ENCODE data around the gene SNX8.
"Not testable (repeated sequence)": the region's sequence is repeated elsewhere in the genome, so short reads cannot be mapped to it uniquely, and the experiment has no call there.

Gene SNX8

GRCh38 chr7:2325162-2325561, 10.9 kb upstream of the SNX8 start:
- DNase-seq: no peak

GRCh38 chr7:2321020-2321419, 6.8 kb upstream of the SNX8 start:
- DNase-seq: no peak

DNA sequence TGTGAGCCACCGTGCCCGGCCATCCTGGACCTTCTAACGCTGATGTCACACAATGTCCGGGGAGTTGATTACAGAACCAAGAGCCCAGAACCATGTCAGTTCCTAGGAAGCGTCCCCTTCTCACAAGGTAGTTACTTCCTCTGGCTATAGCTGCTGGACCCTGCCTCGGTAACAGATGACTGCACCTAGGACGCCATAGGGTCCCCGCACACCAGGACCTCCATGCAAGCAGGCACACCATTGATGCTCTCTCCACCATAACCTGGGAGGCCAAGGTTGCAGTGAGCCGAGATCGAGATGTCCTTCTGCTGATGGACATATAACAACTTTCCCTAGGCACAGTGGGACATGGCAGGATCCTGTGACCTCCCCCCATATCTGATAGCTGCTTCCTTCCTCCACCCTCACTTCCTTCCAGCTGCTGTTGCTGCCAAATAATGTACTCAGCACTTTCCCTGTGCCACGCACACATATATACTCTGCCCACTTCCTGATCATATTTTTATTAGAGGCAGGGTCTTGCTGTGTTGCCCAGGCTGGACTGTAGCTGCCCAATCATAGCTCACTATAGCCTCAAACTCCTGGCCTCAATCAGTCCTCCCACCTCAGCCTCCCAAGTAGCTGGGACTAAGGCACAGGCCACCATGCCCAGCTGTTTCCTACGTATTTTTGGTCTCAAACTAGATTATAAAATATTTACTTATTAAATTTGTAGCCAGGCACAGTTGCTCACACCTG, 3.5 kb upstream of the SNX8 start:
- DNase-seq: no peak

GRCh38 chr7:2316578-2316977, 2.3 kb upstream of the SNX8 start:
- no peak for DNase-seq

GRCh38 chr7:2315787-2316186, 1.5 kb upstream of the SNX8 start:
- no peak for DNase-seq

- not testable (repeated sequence) for DNase-seq
Measured at GRCh38 chr7:2314956-2315530, 802 bp upstream of the SNX8 start.

GRCh38 chr7:2313450-2314208, 612 bp downstream of the SNX8 start:
- DNase-seq: no peak

- no peak for DNase-seq
Measured at GRCh38 chr7:2312267-2312929, 1.8 kb downstream of the SNX8 start.

GRCh38 chr7:2309889-2310331, 4.3 kb downstream of the SNX8 start:
- DNase-seq: no peak

DNA sequence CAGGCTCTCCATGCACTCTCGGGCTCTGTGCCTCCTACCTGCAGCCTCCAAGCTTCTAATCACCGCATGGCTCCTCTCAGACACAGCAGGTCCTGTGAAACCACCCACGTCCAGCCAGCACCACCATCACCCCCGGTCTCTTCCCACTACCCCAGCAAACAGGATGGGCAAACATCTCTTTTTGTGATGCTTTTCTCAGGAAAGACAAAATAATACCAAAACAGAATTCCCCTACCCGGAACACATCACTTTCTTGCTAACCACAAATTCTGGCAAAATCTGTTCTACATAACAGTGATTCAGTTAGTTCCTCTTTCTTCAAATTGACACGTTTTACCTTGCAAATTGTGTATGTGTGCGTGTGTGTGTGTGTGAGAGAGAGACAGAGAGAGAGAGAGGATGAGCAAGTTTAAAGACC, 6.5 kb downstream of the SNX8 start:
- no peak for DNase-seq

DNA sequence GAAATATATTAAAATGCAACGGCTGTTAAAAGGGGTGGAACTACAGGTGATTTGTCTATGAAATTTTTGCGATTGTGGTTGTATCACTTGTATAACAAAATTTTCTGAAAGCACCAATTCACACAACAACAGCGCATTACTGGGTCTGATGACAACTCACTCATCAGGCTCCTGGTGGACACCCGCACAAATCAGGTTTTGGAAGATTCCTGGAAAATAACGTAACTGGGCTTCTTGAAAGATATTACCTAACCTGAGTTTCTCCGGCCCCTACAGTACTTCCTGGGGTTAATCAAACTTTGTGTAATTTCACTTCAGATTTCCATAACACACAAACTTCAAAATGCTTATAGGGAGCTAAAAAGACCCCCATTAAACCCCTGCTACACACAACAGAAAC, 7.6 kb downstream of the SNX8 start:
- no peak for DNase-seq

DNA sequence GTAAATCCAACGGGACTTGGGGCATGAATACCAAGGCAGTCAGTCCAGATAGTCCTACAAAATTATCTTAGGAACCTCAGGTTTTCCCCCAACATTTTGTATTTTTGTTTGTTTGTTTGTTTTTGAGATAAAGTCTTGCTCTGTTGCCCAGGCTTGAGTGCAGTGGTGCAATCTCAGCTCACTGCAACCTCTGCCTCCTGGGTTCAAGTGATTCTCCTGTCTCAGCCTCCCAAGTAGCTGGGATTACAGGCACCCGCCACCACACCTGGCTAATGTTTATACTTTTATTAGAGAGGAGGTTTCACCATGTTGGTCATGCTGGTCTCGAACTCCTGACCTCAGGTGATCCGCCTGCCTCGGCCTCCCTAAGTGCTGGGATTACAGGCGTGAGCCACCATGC, 9.0 kb downstream of the SNX8 start:
- not testable (repeated sequence) for DNase-seq

DNA sequence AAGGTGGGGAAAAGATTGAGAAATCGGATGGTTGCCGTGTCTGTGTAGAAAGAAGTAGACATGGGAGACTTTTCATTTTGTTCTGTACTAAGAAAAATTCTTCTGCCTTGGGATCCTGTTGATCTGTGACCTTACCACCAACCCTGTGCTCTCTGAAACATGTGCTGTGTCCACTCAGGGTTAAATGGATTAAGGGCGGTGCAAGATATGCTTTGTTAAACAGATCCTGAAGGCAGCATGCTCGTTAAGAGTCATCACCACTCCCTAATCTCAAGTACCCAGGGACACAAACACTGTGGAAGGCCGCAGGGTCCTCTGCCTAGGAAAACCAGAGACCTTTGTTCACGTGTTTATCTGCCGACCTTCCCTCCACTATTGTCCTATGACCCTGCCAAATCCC, 10.7 kb downstream of the SNX8 start:
- DNase-seq: not testable (repeated sequence)

DNA sequence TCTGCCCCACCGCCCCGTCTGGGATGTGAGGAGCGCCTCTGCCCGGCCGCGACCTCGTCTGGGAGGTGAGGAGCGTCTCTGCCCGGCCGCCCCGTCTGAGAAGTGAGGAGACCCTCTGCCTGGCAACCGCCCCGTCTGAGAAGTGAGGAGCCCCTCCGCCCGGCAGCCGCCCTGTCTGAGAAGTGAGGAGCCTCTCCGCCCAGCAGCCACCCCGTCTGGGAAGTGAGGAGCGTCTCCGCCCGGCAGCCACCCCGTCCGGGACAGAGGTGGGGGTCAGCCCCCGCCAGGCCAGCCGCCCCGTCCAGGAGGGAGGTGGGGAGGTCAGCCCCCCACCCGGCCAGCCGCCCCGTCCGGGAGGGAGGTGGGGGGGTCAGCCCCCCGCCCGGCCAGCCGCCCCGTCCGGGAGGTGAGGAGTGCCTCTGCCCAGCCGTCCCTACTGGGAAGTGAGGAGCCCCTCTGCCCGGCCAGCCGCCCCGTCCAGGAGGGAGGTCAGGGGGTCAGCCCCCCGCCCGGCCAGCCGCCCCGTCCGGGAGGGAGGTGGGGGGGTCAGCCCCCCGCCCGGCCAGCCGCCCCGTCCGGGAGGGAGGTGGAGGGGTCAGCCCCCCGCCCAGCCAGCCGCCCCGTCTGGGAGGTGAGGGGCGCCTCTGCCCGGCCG, 11.4 kb downstream of the SNX8 start:
- not testable (repeated sequence) for DNase-seq

DNA sequence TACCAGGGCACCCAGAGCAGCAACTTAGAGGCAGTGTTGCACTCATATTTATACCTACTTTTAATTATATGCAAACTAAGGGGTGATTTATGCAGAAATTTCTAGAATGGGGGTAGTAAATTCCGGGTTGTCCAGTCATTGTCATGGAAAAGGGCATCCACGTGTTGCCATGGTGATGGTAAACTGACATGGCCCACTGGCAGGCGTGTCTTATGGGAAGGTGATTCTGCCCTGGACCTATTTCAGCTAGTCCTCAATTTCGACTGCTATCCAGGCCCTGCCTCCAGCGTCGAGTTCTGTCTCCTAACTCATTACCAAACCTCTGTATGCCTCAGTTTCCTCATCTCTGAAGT, 12.8 kb downstream of the SNX8 start:
- no peak for DNase-seq

DNA sequence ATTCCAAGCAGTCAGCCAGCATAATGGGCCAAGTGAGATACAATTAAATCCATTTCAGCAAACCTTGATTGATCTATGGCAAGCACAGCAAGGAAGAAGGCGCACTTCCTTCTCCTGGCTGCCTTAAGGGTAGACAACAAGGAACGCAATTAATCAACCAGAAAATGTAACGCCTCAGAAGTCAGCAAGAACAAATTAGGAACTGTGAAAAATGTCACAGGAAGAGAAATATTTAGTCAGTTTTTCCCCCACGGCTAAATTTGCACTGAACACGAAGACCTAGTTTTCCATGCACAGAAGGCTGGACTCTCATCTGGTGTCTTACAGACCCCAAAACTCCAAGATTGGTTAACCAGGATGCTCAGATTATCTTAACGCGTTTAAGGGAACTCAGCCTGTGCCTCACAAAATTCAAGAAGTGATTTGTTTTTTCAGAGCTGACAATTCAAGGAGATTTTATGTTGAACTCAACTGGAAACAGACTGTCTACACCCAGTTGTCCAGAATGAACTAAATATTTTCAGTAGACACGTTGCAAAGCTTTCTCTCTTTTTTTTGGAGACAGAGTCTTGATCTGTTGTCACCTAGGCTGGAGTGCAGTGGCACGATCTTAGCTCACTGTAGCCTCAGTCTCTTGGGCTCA, 14.2 kb downstream of the SNX8 start:
- DNase-seq: no peak

DNA sequence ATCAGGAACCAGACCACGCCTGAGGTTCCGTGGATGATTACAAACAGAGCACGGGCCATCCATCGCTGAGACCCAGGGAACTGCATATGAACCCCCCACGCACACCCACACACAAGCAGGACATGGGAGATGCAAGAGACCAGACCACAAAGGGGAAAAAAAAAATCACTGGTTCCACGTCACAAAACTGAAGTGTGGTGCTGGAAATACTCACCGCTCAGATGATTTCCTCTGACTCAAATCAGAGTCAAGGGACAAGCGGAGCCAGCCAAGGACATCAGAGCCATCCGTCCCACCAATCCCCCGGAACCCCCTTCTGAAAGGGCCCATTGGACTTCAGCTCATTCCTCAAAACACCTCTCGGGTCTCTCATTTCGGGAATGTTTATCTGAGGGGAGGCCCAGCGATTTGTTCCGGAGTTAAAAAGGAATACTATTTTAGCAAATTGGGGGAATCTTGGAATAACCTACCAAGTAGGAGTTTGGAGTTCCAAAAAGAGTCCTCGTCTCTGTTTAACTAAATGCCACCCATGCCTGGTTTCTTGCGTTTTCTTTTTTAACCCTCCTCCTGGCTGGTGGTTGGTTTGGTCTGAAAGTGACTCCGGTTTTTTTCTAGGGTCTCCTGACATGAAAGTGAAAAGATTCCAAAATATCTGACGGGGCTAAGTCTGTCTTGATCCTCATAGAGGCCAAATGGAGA, 15.0 kb downstream of the SNX8 start:
- DNase-seq: no peak

- no peak for DNase-seq
Measured at GRCh38 chr7:2296832-2297231, 17.4 kb downstream of the SNX8 start.

GRCh38 chr7:2295936-2296620, 18.2 kb downstream of the SNX8 start:
- no peak for DNase-seq

DNA sequence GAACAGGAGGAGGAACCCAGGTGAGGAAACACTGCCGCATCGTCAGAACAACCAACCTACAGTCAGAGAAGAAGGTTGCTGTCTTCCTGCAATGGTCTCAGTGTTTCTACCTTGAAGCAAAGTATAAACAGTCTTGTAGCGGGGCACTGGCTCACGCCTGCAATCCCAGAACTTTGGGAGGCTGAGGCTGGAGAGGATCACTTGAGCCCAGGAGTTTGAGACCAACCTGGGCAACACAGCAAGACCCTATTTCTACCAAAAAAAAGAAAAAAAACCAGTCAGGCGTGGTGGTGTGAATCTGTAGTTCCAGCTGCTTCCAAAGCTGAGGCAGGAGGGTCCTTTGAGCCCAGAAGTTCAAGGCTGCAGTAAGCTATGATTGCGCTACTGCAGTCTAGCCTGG, 23.4 kb downstream of the SNX8 start:
- DNase-seq: no peak

- no peak for DNase-seq
Measured at GRCh38 chr7:2289621-2290020, 24.6 kb downstream of the SNX8 start.
